Brain microvascular endothelial cell (primary cell): ENCODE measurements around the gene SLC9A3.

Experiments
- DNase-seq: peaks from one replicate; pipeline ENCODE4 v3.0.0-alpha.2; 2020
- H3K27ac ChIP-seq: fragments of 250-450 bp; sonication (Bioruptor Pico); 2 replicates; pipeline ENCODE4 v1.5.1; 2020; ENCODE audit warnings: mild to moderate bottlenecking, moderate library complexity
- H3K27me3 ChIP-seq: fragments of 250-450 bp; sonication (Bioruptor Pico); replicated peaks from 2 replicates; pipeline ENCODE4 v1.5.1; 2020; ENCODE audit warnings: mild to moderate bottlenecking
- H3K36me3 ChIP-seq: fragments of 250-450 bp; sonication (Bioruptor Pico); replicated peaks from 2 replicates; pipeline ENCODE4 v1.5.1; 2020; ENCODE audit warnings: mild to moderate bottlenecking
- H3K4me3 ChIP-seq: 2 replicates; pipeline ENCODE4 v1.5.1; 2011; ENCODE audit warnings: low read depth, mild to moderate bottlenecking, control low read depth, low read length, moderate library complexity
- in situ Hi-C: cut with HindIII; loops from 2 replicates; pipeline ENCODE4 v1.10.0; 2017; ENCODE audit warnings: low sequenced_read_pairs, low pct_ligation_motif_present
- TF ChIP-seq, protein P1 (sequence below): IDR thresholded peaks from 2 replicates; pipeline ENCODE4 v1.5.1; 2011; ENCODE audit warnings: low read depth, mild to moderate bottlenecking, moderate library complexity, low read length, control low read depth, inconsistent platforms; ENCODE audit errors: missing control alignments

The SLC9A3 gene

DNA sequence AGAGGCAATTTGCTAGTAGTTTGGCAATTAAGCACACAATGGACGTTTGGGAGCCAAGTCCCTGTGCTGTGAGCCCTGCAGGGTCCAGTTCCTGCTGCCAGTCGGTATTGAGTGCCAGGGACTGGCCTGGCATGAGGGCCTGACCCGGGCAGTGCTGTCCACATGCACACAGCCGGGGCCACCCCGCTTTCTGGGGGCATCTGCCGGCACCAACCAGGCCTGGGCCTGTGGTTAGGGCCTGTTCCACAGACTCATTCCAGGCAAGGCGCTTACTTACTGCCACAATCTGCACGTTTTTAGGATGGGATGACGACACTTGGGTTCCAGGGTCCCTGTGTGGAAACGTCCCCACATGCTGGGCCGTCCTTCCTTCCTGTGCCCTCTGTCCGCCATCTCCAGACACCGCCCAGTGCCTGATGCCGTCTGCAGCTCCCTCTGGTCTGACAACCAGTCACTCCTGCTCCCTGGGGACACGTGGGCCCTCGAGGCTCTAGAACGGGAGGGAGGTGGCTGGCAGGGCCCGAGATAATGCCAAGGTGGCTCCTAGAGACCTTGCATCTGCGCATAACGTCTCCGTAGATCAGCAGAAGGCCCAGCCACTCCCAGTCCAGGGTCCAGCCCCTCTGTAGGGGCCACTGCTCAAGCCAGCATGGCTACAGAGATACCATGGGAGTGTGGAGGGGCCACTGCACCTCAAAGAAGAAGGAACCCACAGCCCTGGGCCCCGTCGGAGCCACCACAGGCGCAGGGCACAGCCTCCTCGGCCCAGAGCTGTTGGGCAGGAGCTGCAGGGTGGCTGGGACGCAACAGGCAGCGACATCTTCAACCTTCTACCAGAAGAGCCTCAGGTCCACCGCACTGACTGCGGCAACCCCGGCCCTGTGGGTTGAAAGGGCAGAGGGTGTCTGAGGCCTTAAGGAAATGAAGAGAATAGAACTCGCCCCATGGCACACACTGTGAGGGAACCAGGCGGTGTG is 24.7 kb downstream of the SLC9A3 start:
- TF ChIP-seq, protein P1, sequence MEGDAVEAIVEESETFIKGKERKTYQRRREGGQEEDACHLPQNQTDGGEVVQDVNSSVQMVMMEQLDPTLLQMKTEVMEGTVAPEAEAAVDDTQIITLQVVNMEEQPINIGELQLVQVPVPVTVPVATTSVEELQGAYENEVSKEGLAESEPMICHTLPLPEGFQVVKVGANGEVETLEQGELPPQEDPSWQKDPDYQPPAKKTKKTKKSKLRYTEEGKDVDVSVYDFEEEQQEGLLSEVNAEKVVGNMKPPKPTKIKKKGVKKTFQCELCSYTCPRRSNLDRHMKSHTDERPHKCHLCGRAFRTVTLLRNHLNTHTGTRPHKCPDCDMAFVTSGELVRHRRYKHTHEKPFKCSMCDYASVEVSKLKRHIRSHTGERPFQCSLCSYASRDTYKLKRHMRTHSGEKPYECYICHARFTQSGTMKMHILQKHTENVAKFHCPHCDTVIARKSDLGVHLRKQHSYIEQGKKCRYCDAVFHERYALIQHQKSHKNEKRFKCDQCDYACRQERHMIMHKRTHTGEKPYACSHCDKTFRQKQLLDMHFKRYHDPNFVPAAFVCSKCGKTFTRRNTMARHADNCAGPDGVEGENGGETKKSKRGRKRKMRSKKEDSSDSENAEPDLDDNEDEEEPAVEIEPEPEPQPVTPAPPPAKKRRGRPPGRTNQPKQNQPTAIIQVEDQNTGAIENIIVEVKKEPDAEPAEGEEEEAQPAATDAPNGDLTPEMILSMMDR, result no peak
- H3K27me3 ChIP-seq, result peaks cover 28% of the 10 kb centered on the region
- H3K36me3 ChIP-seq, result no peaks in the 10 kb centered on the region
- in situ Hi-C loops, result no loop called here
- no peak for DNase-seq
- H3K4me3 ChIP-seq, result no peak overlapping the region
- H3K27ac ChIP-seq, result no peak overlapping the region

DNA sequence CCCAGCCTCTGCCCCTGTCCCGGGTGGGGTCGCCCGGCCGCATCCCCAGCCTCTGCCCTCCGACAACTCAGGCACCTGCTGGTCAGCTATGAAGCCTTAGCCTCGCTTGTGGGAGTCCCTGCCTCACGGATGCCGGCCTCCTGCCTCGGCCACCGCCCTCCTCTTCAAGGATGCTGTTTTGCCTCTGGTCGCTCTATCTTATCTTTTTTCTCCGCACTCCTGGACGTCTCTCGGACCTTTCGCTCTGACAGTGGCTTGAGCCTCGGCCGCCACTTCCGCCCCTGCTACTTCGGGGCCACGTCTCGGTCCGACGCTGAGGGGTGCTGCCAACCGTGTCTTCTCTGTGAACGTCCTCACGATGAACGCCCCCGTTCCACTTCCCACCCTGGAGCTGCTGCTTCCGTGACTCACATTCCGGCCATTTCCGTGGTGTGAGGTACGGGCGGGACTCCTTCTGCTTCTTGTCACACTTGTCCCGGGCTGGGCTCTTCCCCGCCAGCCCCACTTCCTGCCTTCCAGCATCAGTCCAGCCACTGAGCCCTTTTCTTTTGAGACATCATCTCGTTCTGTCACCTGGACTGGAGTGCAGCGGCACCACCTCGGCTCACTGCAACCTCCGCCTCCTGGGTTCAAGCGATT is 26.3 kb downstream of the SLC9A3 start:
- no peaks in the 10 kb centered on the region for H3K36me3 ChIP-seq
- in situ Hi-C loops, result no loop called here
- no peak overlapping the region for H3K4me3 ChIP-seq
- TF ChIP-seq, protein P1, result no peak
- no peak for DNase-seq
- peaks cover 30% of the 10 kb centered on the region for H3K27me3 ChIP-seq
- no peak overlapping the region for H3K27ac ChIP-seq

DNA sequence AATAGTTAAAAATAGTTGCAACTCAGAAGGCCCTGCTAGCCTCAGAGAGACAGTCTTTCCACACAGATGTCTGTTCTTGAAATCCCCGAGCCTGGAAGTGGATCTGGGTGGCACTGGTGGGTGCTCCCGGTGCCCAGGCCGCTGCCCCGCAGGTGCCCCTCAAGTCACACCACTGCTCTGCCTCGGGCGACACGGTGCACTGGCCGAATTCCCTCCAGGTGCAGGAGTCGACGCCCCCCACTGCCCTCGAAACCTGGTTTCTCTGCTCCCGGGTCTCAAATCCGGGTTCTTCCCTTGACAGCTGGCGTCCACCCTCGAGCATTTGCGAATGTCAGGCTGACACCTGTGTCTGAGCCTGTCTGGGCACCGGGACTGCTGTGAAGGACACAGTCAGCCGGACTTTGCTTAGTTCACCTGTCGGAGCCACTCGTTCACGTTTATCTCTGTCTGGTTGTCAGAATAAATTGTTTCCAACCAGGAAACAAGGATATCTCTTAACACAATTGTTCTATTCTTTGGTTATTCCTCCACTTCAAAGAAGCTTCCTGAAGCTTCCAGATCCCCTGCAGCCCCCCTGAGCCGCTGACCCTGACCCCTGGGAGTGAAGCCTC is 27.1 kb downstream of the SLC9A3 start:
- H3K27me3 ChIP-seq, result peaks cover 32% of the 10 kb centered on the region
- TF ChIP-seq, protein P1, result no peak

DNA sequence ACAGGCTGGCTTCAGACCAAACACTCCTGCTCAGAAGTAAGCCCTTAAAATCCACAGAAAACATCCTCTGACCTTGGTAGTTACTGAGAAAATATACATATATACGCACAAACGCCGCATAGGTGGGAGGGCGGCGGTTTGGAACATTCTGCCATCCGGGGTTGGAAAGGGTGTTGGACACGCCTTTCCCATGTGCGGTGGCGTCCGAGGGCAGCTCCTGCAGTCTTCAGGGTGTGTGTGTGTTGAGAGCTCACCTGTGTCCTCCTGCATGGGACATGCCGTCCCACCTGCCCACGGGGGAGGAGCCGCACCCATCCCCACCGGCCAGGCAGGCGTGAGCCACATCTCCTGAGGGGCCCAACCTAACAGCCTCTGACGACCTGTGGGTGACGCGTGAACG is 28.2 kb downstream of the SLC9A3 start:
- in situ Hi-C loops, result no loop called here

More for the DNA sequence above, 27.1 kb downstream of the SLC9A3 start:
- in situ Hi-C loops, result no loop called here
- no peak for DNase-seq
- no peaks in the 10 kb centered on the region for H3K36me3 ChIP-seq
- H3K4me3 ChIP-seq, result no peak overlapping the region
- H3K27ac ChIP-seq, result no peak overlapping the region

DNA sequence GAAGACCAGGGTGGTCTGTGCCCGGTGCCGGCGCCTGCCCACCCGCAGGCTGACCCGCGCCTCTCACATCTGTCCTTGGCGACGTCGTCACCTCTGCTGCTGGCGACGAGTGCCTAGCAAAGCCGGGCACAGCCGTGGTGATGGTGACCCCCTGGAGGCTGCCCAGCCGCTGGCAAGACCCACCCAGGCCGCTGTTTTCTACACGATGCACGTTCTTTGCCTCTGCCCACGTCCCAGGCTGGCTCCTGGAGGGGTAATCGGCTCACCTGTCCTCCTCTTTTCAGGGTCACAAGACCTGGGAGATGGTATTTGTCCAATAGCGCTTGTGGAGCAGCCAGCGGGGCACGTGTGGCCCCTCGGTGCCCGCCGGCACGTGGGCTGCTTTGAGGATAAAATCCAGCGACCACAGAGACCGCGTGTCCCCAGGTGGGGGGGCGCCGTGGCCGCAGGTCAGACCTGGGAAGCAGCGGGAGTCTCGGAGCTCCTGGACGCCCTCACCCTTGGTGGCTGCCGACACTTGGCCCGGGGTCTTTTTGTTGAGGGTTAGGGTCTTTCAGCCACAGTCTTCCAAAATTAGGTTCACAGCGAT is 29.5 kb downstream of the SLC9A3 start:
- Histone ChIP-seq H3K36me3 (no peaks in the 10 kb centered on the region), H3K27me3 (peaks cover 21% of the 10 kb centered on the region), H3K4me3 (no peak overlapping the region), H3K27ac (no peak overlapping the region)
- no peak for DNase-seq
- in situ Hi-C loops, result no loop called here
- TF ChIP-seq, protein P1, result no peak

More for the DNA sequence above, 28.2 kb downstream of the SLC9A3 start:
- peaks cover 23% of the 10 kb centered on the region for H3K27me3 ChIP-seq
- H3K27ac ChIP-seq, result no peak overlapping the region
- no peak overlapping the region for H3K4me3 ChIP-seq
- TF ChIP-seq, protein P1, result no peak
- H3K36me3 ChIP-seq, result no peaks in the 10 kb centered on the region
- no peak for DNase-seq
